Measurements from ENCODE around the gene CLEC16A. TPM values are rescaled to one million over a fixed set of nuclear protein-coding genes. Genes with fewer than 3 reads are reported as not detected.

CLEC16A gene
- total RNA-seq, 4 donors from 2014 or later = 7.6 to 65.6 (median 28.0) TPM

- H3K36me3 ChIP-seq = no peaks in the 10 kb centered on the region
- H3K9me3 ChIP-seq = no peaks in the 10 kb centered on the region
- no peak overlapping the region for H3K27ac ChIP-seq
- no peak for TF ChIP-seq POLR2A (IDR thresholded peaks at IDR 0.05)
- no peak for TF ChIP-seq CTCF (IDR thresholded peaks at IDR 0.05)
- no peak overlapping the region for H3K4me3 ChIP-seq
- no peaks in the 10 kb centered on the region for H3K27me3 ChIP-seq
- H3K4me1 ChIP-seq = no peaks in the 10 kb centered on the region
- DNase-seq = no peak
- intact Hi-C loops (cut with DNase I; ENCODE audit: low total_unique reads) = no loop called here
Measured at GRCh38 chr16:11025120-11025531, 80.8 kb downstream of the CLEC16A start.

- H3K4me3 ChIP-seq = no peak overlapping the region
- no peaks in the 10 kb centered on the region for H3K36me3 ChIP-seq
- intact Hi-C loops (cut with DNase I; ENCODE audit: low total_unique reads) = no loop called here
- H3K27ac ChIP-seq = no peak overlapping the region
- no peak for DNase-seq
- H3K9me3 ChIP-seq = no peaks in the 10 kb centered on the region
- no peaks in the 10 kb centered on the region for H3K27me3 ChIP-seq
- no peak for TF ChIP-seq CTCF (IDR thresholded peaks at IDR 0.05)
- TF ChIP-seq POLR2A (IDR thresholded peaks at IDR 0.05) = no peak
- H3K4me1 ChIP-seq = peaks cover 0 to 3% of the 10 kb centered on the region in 2 donors
Measured at GRCh38 chr16:11029948-11030347, 85.6 kb downstream of the CLEC16A start.

- Histone ChIP-seq H3K27me3 (no peaks in the 10 kb centered on the region), H3K36me3 (no peaks in the 10 kb centered on the region), H3K4me3 (no peak overlapping the region), H3K9me3 (no peaks in the 10 kb centered on the region), H3K4me1 (peaks cover 0 to 3% of the 10 kb centered on the region in 2 donors), H3K27ac (no peak overlapping the region)
- DNase-seq = peak in 1 of 2 donors; percentile 9
- TF ChIP-seq CTCF (IDR thresholded peaks at IDR 0.05) = no peak
- intact Hi-C loops (cut with DNase I; ENCODE audit: low total_unique reads) = no loop called here
Measured at GRCh38 chr16:11030990-11031510, 86.7 kb downstream of the CLEC16A start.

GRCh38 chr16:11032000-11032921 lies 87.9 kb downstream of the CLEC16A start:
- peak in 1 of 2 donors; percentile 57 for DNase-seq
- H3K27me3 ChIP-seq = no peaks in the 10 kb centered on the region
- TF ChIP-seq POLR2A (IDR thresholded peaks at IDR 0.05) = no peak
- TF ChIP-seq CTCF (IDR thresholded peaks at IDR 0.05) = no peak
- H3K9me3 ChIP-seq = no peaks in the 10 kb centered on the region
- H3K36me3 ChIP-seq = no peaks in the 10 kb centered on the region
- H3K4me3 ChIP-seq = no peak overlapping the region
- peak overlapping the region; percentile 51 to 77 for H3K27ac ChIP-seq
- intact Hi-C loops (cut with DNase I; ENCODE audit: low total_unique reads) = no loop called here
- H3K4me1 ChIP-seq = peaks cover 0 to 3% of the 10 kb centered on the region in 2 donors

GRCh38 chr16:11032922-11033291 lies 88.5 kb downstream of the CLEC16A start:
- DNase-seq = peak; percentile 78 to 86
- H3K36me3 ChIP-seq = no peaks in the 10 kb centered on the region
- H3K27ac ChIP-seq = peak overlapping the region; percentile 52 to 77
- H3K9me3 ChIP-seq = no peaks in the 10 kb centered on the region
- H3K27me3 ChIP-seq = no peaks in the 10 kb centered on the region
- TF ChIP-seq POLR2A (IDR thresholded peaks at IDR 0.05) (no peak), CTCF (IDR thresholded peaks at IDR 0.05) (no peak)
- H3K4me1 ChIP-seq = peaks cover 0 to 3% of the 10 kb centered on the region in 2 donors
- intact Hi-C loops (cut with DNase I; ENCODE audit: low total_unique reads) = no loop called here
- no peak overlapping the region for H3K4me3 ChIP-seq
